H7 (cell line): ENCODE data around the gene FAM53B. TPM values are rescaled to one million over a fixed set of nuclear protein-coding genes. Genes with fewer than 3 reads are reported as not detected.

Experiments
- DNase-seq: peaks from one replicate; pipeline ENCODE4 v3.0.0; 2012
- H3K27me3 ChIP-seq: 2 replicates; pipeline ENCODE4 v1.6.0; 2011; ENCODE audit warnings: mild to moderate bottlenecking, low read length; ENCODE audit not compliant: control insufficient read depth, insufficient read depth
- H3K36me3 ChIP-seq: replicated peaks from 2 replicates; pipeline ENCODE4 v1.5.1; 2011; ENCODE audit warnings: low read length; ENCODE audit not compliant: control insufficient read depth, insufficient read depth
- H3K4me3 ChIP-seq: 2 replicates; pipeline ENCODE4 v1.5.1; 2011; ENCODE audit warnings: low read depth, mild to moderate bottlenecking, control low read depth, low read length, moderate library complexity; ENCODE audit not compliant: insufficient read depth
- total RNA-seq: library from RNA; depleted of rRNA; stranded (reverse); fragments of >200 nt; shearing (Covaris generic); gene quantifications from 2 replicates; pipeline ENCODE4 v1.2.3, GENCODE V29; 2014

FAM53B gene
- total RNA-seq, 1 experiment from 2014 or later, result 37.4 TPM

- peaks cover 2% of the 10 kb centered on the region; the same call in 1 of the 2 replicates for H3K36me3 ChIP-seq
- H3K4me3 ChIP-seq, result no peak overlapping the region
- H3K27me3 ChIP-seq, result no peaks in the 10 kb centered on the region
- no peak for DNase-seq
Observed at GRCh38 chr10:124693801-124694416, 50.3 kb downstream of the FAM53B start.

DNA sequence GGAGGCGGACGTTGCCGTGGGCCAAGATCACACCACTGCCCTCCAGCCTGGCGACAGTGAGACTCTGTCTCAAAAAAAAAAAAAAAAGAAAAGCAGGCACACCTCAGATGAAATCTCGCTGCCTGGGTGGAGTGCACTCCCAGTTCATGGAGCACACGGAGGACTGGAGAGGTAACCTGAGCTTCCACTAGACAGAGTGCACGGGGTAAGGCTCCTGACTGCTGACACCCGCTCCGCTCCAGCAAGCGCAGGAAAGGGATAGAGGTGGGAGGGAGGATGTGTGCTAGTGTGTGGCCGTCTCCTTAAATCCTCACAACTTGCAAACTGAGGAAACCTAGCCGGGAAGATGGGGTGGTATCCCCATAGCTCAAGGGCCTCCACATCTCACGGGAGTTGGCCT lies 50.8 kb downstream of the FAM53B start:
- Histone ChIP-seq H3K4me3 (no peak overlapping the region), H3K36me3 (peaks cover 2% of the 10 kb centered on the region; the same call in 1 of the 2 replicates), H3K27me3 (no peaks in the 10 kb centered on the region)
- DNase-seq, result no peak

- DNase-seq, result no peak
- Histone ChIP-seq H3K36me3 (peaks cover 2% of the 10 kb centered on the region; the same call in 1 of the 2 replicates), H3K27me3 (no peaks in the 10 kb centered on the region), H3K4me3 (no peak overlapping the region)
Observed at GRCh38 chr10:124692100-124692446, 52.1 kb downstream of the FAM53B start.

DNA sequence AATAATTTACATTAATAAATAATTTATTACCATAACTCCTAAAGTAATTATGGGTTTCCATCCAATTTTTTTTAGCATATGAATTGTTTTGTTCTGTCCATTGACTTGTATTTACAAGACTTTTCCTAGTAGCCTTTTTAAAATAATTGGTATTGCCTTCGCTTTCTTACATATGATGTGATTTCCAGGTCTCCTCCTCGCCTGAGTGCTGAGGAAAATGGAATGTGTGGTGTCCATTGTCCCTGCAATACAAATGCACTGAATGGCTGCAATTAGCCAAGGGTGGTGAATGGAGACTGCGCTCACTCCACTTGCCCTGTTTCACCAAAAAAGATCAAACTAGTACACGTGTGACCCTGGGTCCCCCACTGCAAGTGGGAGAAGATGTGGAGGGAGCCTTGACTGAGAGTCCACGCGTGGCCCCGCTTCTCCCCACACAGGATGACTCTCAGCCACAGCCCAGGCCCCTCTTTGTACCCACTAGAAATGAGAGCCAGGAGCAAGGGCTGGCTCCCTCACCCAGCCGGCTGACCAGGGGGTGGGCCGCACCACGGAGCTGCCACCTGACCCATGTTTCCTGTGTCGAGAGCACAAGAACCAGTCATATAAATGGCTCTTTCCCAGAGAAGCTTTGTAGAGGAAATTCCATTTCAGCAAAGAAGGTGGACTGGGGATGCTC lies 52.6 kb downstream of the FAM53B start:
- no peak for DNase-seq
- Histone ChIP-seq H3K27me3 (no peaks in the 10 kb centered on the region), H3K4me3 (no peak overlapping the region), H3K36me3 (peaks cover 2% of the 10 kb centered on the region; the same call in 1 of the 2 replicates)

- Histone ChIP-seq H3K36me3 (peaks cover 2% of the 10 kb centered on the region; the same call in 1 of the 2 replicates), H3K27me3 (no peaks in the 10 kb centered on the region), H3K4me3 (no peak overlapping the region)
- DNase-seq, result no peak
Observed at GRCh38 chr10:124691002-124691401, 53.2 kb downstream of the FAM53B start.

DNA sequence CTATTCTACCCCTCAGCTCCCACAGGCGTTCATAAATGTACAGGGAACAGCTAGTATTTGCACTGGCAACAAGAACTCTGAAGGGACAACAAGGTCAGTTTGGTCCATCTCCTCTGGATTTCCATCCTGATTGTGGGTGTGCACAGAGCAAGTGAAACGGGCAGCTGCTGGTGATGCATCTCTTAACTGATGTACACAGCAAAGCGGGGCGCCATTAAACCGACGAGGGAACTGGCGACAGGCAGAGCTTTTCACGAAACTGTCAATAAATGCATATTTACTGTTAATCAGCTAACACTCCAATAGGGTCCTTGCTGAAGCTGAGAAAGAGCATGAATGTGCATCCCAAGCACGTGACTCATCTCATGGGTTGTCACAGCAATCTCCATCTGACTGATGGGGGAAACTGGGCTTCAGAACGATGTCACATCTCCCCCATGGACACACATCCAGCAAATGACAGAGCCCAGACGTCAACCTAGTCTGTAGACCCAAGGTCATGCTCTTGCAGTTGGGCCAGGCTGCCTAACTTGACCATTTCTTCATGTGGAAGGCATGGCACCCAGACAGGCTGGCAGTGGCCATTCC lies 54.2 kb downstream of the FAM53B start:
- DNase-seq, result no peak
- H3K36me3 ChIP-seq, result peaks cover 2% of the 10 kb centered on the region; the same call in 1 of the 2 replicates
- H3K27me3 ChIP-seq, result no peaks in the 10 kb centered on the region
- H3K4me3 ChIP-seq, result no peak overlapping the region

GRCh38 chr10:124688889-124689670 lies 55.1 kb downstream of the FAM53B start:
- Histone ChIP-seq H3K4me3 (no peak overlapping the region), H3K27me3 (no peaks in the 10 kb centered on the region), H3K36me3 (no peaks in the 10 kb centered on the region)
- DNase-seq, result no peak

DNA sequence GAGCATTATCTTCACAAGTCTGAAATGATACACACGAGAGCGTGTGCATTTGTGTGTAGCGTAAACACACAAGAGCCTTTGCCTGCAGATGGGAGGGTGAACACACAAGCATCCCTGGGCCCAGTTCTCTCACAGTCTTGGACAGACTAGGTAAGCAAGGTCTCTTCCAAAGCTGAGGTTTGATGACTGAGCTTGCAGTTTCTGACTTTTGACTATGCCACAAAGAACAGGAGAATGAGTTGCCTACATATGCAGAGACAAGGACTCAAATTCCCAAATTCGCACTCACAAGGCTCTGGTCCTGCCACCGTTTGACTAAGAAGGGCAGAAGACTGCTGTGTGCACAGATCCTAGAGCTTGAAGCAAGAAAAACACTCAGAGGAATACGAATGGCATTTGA lies 55.8 kb downstream of the FAM53B start:
- Histone ChIP-seq H3K36me3 (no peaks in the 10 kb centered on the region), H3K27me3 (no peaks in the 10 kb centered on the region), H3K4me3 (no peak overlapping the region)
- no peak for DNase-seq

DNA sequence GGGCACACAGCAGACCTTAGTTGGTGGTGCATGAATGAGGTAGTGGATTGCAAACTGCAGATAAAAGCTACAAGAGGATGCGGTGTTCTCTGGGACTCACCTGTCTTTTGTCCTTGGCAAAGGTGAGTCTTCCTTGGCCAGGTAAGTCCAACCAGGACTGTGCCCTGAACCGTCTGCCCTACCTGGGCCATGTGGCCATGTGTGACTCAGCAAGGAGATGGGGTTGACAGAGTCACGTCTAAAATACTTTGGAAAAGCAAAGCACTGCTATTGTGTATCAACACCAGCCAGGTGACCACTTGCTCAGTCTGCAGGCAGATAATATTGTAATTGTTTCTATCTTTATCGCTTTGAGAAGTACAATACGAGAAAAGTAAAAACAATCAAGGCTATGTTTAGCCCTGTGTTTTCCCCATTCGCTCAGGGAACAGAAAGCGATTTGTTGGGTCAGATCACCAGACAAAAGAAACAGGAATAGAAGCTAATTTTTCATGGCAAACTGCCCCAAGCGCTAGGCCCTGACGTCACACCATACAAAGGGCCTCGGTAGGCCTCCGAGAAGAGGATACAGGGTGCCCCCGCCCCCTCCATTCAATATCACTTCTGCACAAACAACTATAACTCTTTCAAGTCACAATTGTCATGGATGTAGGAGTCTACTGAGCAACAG lies 57.3 kb downstream of the FAM53B start:
- Histone ChIP-seq H3K36me3 (no peaks in the 10 kb centered on the region; the same call in 1 of the 2 replicates), H3K27me3 (no peaks in the 10 kb centered on the region), H3K4me3 (no peak overlapping the region)
- DNase-seq, result no peak

- no peak overlapping the region for H3K4me3 ChIP-seq
- DNase-seq, result no peak
- peaks cover 1% of the 10 kb centered on the region; the same call in 1 of the 2 replicates for H3K36me3 ChIP-seq
- no peaks in the 10 kb centered on the region for H3K27me3 ChIP-seq
Observed at GRCh38 chr10:124685261-124685660, 58.9 kb downstream of the FAM53B start.

- Histone ChIP-seq H3K27me3 (no peaks in the 10 kb centered on the region), H3K36me3 (peaks cover 1% of the 10 kb centered on the region; the same call in 1 of the 2 replicates), H3K4me3 (no peak overlapping the region)
- DNase-seq, result no peak
Observed at GRCh38 chr10:124683814-124684213, 60.4 kb downstream of the FAM53B start.

- H3K27me3 ChIP-seq, result no peaks in the 10 kb centered on the region
- DNase-seq, result no peak
- peaks cover 1% of the 10 kb centered on the region; the same call in 1 of the 2 replicates for H3K36me3 ChIP-seq
- no peak overlapping the region for H3K4me3 ChIP-seq
Observed at GRCh38 chr10:124681626-124682552, 62.3 kb downstream of the FAM53B start.

- H3K4me3 ChIP-seq, result no peak overlapping the region
- no peaks in the 10 kb centered on the region for H3K27me3 ChIP-seq
- DNase-seq, result no peak
- H3K36me3 ChIP-seq, result peaks cover 1% of the 10 kb centered on the region; the same call in 1 of the 2 replicates
Observed at GRCh38 chr10:124681091-124681490, 63.1 kb downstream of the FAM53B start.
